SIG-M5 (cell line): Measurements from ENCODE around the gene KLHL9.
"Not testable (repeated sequence)": the region's sequence is repeated elsewhere in the genome, so short reads cannot be mapped to it uniquely, and the experiment has no call there.

Experiments used
- DNase-seq: peaks from one replicate; lab custom pipeline; 2025; lab: John Stamatoyannopoulos, UW

The KLHL9 gene

GRCh38 chr9:21334701-21335632 lies at the start of gene KLHL9:
TSS of gene KLHL9 (minus strand) at chr9:21335404. CDS start at chr9:21334859, 545 bp downstream.
- DNase-seq, result no peak

- DNase-seq, result no peak
Measured at GRCh38 chr9:21383627-21384026, 48.4 kb upstream of the KLHL9 start.

GRCh38 chr9:21381448-21382339 lies 46.5 kb upstream of the KLHL9 start:
- peak; percentile 74 for DNase-seq

DNA sequence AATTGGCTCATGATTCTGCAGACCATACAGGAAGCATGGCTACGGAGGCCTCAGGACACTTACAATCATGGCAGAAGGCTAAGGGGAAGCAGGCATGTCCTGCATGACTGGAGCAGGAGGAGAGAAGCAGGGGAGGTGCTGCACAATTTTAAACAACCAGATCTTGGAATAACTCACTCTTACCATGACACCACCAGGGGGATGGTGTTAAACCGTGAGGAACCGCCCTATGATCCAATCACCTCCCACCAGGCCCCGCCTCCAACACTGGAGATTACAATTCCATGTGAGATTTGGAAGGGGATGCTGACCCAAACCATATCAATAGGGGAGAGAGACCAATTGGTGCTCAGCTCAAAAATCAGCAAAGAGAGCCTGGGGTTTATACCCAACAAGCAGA lies 36.3 kb upstream of the KLHL9 start:
- not testable (repeated sequence) for DNase-seq

GRCh38 chr9:21367957-21368356 lies 32.8 kb upstream of the KLHL9 start, which contains the start of gene IFNA13:
TSS of gene IFNA13 (minus strand) at chr9:21368057. CDS start at chr9:21368010, 47 bp downstream.
- DNase-seq, result no peak

- DNase-seq, result not testable (repeated sequence)
Measured at GRCh38 chr9:21367169-21367568, 32.0 kb upstream of the KLHL9 start.

DNA sequence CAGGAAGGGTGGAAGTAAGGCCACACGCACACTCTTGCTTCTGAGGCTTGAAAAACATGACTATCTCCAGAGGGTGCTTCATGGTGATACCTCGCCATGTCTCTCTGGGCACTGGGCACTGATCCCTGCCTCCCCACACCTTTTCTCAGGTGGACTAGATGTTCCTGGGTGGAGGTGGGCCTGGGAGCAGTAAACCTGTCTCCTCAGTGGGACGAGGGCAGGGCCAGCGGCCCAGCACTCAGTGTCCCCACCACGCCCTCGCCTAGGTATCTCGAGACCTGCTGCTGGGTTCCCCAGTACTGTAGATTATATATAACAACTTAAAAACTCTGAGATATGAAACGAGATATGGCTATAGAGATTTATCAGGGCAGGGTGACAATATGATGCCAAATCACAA lies 27.1 kb upstream of the KLHL9 start:
- no peak for DNase-seq

GRCh38 chr9:21357479-21358460 lies 22.6 kb upstream of the KLHL9 start:
- no peak for DNase-seq

DNA sequence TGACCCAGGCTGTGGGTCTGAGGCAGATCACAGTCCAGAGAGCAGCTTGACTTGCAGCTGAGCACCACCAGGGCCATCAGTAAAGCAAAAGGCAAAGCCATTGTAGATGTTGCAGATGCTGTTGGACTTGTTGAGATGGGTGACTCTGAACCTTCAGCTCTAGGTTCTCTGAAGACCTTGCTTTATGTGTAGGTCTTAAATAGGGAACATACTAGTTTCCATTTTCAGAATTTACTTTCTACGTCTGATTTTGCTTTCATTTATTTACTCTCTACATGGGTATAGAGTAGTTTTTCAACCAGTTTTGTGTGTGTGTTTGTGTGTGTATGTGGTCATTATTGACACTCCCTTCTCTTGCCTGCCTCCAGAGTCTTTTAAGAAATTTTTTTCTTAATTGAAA lies 15.6 kb upstream of the KLHL9 start, which contains the start of gene IFNA6:
Gene IFNA6 (minus strand): TSS at position 101 of the 400 bp plus-strand sequence. CDS start 0 bp downstream, at position 101.
- no peak for DNase-seq

- no peak for DNase-seq
Measured at GRCh38 chr9:21348430-21348970, 13.3 kb upstream of the KLHL9 start.

DNA sequence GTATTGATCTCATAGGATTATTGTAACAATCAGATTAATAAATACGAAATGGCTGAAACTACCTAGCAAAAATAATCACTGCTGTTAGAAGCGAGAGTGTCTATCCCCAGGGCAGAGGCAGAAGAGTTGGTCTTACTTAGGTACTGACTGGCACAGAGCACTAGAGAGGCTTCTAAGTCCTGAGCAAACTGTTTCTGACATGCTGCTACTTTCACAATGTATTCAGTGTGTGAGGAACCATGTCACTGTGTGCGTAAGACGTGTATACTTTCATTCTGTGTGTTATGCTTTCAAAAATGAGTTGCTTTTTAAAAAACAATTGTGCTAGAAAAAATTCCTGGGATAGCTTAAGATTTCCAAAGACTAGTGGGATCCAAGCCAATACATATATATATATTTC lies 5.5 kb upstream of the KLHL9 start:
- DNase-seq, result no peak

DNA sequence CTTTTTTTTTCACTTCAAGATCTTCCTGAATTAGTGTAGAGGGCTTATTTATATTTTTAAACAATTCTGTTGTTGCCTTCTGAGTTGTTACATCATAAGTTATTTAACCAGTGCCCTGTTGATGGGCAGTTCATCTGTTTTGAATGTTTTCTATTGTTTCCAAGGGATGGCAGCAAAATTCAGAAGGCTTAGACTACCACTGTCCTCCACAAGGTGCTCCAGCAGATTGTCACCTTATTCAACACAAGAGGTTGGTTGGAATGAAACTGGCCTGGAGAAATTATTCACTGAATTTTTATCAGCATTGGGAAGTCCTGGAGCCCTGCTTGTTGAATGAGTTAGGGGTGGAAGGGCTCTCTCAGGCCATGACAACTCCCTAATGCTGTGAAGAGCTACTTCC lies 1.3 kb upstream of the KLHL9 start:
- DNase-seq, result no peak

GRCh38 chr9:21333226-21333625 lies 2.0 kb downstream of the KLHL9 start:
- DNase-seq, result no peak

DNA sequence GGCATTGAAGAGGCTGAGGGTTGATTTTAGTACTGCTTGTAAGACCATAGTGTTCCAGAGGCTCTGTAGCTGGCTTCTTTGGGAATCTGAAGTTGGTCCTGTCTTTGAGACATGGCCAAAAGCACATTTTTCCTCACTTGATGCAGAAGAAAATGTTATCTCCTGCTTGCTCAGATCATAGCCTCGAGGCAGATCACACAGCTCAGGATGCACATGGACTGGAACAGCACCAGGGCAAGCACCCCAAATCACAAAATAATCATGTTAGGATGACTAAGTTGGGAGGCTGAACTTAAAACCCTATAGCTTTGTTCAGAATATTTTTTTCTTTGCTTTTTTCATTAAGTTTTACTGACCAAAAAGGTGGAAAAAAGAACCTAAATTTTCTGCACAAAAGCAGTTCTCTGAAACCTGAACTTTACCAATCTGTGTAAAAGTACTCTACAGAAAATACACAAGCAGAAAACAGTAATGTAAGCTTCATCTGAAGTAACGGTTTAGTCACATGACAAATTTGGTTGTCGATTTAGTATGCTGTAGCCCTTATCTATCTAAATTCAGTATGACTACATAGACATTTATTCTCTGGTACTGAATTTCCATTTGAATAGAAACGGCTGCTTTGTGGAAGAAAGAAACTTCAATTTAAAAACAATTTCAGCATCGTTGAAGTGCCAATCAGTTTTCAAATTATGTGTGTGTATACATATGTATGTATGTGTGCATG lies 3.4 kb downstream of the KLHL9 start:
- no peak for DNase-seq

DNA sequence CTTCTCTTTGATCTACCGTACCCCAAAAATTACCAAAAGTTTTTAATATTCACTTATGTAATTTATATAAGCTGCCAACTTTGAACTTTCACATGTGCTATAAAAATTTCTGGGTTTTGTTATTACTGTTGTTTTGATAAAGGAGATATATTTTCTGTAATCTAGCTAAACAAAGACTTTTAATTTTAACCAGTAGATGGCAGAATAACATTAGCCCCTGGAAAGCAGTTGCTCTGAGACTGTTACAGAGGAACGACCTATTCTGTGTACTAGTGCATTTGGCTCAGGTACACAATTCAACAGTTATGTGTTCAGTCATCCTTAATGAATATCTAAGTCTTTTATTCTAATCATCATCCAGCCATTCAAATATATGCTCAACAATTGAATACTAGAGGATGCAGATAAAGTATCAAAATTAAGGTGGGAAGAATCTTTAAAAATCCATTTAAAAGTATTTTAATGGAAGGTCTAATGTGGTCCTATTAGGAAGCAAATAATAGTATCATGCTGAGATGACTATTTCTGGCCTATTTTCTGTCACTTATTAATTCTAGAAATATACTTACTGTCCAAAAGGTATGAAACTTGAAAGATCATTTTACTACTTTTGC lies 8.6 kb downstream of the KLHL9 start:
- no peak for DNase-seq

GRCh38 chr9:21324047-21324446 lies 11.2 kb downstream of the KLHL9 start:
- no peak for DNase-seq

DNA sequence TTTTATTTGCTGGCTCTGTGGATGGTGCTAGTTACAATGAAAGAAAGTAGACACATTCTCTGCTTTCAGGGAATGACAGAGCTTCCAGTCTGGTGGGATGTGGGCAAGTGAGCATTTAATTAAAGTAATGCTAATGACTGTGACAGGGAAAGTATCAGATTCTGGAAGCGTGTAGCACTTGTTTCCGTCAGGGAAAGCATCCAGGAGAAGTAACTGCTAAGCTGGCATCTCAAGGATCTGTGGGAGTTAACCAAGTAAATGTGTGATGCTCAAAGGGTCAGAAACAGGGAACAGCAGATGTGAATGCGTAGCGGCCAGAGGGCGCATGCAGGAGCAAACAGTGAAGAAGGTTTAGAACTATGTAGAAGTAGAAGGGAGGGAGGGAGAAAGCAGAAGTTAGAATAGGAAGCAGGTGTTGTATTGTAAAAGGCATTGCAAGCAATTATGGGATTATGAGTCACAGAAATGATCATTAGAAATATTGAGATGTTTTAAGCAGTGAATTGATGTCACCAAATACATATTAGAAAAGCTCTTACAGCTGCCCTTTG lies 12.2 kb downstream of the KLHL9 start:
- DNase-seq, result no peak

DNA sequence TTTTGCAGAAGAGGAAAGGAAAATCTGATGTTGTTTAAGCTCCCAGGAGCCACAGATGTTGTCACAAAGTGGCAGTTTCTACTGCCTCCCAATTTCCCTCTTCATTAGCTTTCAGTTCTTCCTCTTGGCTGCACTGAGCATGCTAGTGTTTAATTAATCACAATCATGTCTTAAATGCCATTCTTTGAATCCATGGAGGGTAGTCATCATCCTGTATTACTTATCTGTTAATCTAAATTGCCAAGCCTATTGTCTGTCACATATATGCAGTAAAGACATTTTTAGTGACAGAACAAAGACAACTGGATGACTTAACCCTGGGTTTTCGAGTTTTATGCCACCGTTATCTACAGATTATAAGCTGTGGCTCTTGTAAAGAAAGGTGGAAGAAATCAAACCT lies 14.7 kb downstream of the KLHL9 start:
- no peak for DNase-seq
